HG03521 (cell line): ENCODE data around the gene MLX.
"Not testable (repeated sequence)": the region's sequence is repeated elsewhere in the genome, so short reads cannot be mapped to it uniquely, and the experiment has no call there.

Experiments
- ATAC-seq: cut with Tn5 transposase; IDR thresholded peaks from one replicate; pipeline ENCODE4 v1.9.1; 2021; ENCODE audit warnings: mild to moderate bottlenecking, moderate library complexity; ENCODE audit not compliant: unreplicated experiment

Gene MLX

DNA sequence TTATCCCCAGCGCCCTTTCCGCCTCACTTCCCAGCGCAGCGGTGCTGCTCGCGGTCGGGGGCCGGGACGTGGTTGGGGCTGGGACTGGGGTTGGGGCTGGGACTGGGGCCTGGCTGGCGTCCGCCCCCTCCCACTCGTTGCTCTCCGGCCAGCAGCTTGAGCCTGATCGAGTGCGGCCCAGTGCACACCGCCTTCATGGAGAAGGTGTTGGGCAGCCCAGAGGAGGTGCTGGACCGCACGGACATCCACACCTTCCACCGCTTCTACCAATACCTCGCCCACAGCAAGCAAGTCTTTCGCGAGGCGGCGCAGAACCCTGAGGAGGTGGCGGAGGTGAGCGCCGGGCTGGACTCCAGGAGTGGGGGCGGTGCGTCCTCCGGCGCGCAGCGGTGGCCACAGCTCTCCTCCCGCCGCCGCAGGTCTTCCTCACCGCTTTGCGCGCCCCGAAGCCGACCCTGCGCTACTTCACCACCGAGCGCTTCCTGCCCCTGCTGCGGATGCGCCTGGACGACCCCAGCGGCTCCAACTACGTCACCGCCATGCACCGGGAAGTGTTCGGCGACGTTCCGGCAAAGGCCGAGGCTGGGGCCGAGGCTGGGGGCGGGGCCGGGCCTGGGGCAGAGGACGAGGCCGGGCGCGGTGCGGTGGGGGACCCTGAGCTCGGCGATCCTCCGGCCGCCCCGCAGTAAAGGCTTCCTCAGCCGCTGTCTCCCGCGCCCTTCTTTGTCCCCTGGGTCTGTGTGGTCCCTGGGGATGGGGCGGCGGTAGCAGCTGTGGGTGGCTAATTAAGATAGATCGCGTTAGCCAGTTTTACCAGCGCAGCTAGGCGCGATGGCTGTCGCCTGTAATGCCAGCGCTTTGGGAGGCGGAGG is 12.4 kb upstream of the MLX start:
- ATAC-seq = peak; percentile 74

DNA sequence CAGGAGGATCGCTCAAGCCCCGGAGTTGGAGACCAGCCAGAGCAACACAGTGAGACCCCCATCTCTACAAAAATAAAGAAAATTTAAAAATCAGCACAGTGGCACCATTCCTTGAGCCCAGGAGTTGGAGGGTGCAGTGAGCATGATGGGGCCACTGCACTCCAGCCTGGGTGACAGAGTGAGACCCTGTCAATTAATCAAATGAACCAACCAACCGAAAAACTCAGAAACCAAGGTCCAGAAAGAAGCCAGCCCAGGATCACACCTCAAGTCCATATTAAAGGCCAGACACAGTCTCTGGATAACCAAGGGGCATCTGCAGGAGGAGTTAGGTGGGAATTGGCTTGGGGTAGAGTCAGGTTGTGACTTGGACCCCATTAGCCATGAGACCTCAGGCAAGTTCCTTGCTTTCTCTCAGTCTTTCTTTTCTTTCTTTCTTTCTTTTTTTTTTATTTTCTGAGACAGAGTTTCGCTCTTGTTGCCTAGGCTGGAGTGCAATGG is 11.7 kb upstream of the MLX start:
- ATAC-seq = no peak

DNA sequence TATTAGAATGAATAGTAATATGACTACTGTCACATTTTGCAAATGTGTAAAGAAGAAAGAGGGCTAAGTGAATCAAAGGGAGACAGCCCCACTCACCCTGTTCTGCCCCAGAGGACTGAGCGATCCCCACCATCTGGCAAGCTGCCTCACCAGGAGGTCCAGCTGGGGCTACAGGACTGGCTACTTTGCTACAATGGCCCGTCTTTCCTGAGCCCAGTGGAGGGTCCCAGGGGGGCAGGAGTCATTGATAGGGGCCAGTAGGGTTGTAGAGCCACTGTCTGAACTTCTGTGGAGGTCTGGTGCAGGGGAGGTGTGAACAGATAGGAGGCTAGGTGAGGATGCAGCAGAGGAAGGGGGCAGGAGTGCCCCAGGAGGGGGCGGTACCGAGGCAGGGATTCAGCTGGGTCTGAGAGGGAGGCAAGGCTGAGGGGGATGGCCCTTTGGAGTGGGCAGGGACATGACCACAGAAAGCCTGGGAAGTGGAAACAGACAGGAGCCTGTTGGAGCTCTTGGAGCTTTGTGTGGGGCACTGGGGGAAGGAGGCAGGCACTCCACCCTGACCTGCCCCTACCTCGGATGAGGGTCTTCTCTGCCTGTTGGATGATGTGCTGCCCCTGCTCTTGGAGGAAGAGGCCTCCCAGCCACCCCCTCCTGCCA is 10.8 kb upstream of the MLX start:
- not testable (repeated sequence) for ATAC-seq

DNA sequence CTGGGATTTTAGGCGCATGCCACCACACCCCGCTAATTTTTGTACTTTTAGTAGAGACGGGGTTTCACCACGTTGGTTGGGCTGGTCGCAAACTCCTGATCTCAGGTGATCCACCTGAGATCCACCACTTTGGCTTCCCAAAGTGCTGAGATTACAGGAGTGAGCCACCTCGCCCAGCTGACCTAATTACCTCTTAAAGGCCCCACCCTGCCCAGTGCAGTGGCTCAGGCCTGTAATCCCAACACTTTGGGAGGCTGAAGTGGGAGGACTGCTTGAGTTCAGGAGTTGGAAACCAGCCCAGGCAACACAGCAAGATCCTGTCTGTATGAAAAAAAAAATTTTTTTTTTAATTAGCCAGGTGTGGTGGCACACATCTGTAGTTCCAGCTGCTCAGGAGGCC is 7.8 kb upstream of the MLX start:
- ATAC-seq = no peak

DNA sequence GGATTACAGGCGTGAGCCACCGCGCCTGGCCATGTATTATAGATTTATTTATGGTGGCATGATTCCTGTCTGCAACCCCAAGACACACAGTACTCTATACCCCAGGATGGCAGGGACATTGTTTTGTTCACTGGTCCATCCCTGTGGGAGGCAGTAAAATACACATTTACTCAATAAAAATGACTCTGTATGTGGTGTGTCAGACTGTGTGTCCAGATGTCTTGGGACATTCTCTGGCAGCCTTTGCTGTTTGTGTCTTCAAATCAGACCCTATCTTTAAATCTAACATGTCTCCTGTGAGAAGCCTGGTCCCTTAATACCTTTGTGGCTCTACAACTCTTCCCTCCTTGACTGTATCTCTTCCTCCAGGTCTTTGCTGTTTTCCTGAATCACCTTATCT is 6.7 kb upstream of the MLX start:
- ATAC-seq = no peak

DNA sequence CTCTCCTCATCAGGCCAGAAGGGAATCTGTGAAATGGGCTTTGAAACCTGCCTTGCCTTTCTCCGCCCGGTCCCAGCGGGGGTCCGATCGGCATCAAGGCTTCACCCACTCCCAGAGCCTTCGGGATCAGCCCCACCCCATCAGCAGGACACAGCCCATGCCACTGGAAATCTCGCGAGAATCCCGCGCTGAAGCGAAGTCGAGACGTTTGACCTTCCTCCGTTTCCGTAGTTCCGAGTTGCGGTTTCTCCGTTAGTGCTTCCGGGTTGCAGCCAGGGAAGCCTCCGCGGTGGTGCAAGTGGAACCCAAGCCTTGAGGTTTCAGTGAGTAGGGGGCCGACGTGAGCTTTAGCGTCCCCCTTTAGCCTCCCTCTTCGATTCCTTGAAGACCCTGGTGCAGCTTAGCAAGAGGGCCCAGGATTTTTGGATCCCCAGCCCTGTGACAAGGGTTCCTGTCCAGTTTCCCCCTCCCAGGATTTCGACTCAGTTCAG is 5.0 kb upstream of the MLX start, which contains the start of gene COASY:
COASY (plus strand) TSS at position 252 of the 491 bp plus-strand sequence. CDS start 475 bp downstream, outside the sequence.
- no peak for ATAC-seq

DNA sequence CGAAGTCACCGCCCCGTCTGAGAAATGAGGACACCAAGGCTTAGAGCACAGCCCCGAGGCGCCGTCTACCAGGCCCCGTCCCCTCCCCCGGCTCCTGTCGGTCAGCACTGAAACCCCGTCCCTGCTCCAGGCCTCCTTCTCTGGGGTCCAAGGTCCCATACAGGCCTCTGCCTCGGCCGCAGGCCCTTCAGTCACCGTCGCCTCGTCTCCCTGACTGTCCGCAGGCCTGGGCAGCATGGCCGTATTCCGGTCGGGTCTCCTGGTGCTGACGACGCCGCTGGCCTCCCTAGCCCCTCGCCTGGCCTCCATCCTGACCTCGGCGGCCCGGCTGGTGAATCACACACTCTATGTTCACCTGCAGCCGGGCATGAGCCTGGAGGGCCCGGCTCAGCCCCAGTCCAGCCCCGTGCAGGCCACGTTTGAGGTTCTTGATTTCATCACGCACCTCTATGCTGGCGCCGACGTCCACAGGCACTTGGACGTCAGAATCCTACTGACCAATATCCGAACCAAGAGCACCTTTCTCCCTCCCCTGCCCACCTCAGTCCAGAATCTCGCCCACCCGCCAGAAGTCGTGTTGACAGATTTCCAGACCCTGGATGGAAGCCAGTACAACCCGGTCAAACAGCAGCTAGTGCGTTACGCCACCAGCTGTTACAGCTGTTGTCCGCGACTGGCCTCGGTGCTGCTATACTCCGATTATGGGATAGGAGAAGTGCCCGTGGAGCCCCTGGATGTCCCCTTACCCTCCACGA is 4.3 kb upstream of the MLX start:
- ATAC-seq = no peak

DNA sequence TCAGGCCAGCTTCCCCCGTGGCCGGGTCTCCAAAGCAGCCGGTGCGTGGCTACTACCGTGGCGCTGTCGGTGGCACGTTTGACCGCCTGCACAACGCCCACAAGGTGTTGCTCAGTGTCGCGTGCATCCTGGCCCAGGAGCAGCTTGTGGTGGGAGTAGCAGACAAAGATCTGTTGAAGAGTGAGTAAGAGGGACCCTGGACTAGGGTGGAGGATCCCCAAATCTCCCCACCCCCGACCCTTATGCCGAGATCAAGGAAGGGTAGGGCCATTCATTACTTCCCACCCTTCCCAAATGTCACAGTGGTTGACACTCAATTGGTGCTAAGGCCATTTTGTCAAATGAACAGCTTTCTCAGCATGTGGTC is 3.8 kb upstream of the MLX start:
- ATAC-seq = no peak

DNA sequence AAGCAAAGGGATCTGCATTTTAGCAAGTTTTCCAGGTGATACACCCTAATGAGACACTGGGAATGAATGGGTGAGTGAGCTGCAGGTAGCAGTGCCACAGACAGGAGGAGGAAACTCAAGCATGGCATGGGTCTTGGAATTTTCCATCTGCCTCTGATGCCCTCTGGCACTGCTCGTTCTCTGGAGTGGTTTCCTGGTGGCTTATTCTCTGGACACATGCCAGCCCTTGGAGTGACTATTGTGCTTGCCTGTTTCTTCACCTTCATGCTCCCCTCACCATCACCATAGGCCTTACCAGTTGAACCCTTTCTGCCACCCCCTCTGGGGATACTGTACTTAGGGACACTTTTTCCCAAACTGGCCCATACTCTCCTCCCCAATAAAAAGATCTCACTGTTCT is 3.4 kb upstream of the MLX start:
- ATAC-seq = no peak

DNA sequence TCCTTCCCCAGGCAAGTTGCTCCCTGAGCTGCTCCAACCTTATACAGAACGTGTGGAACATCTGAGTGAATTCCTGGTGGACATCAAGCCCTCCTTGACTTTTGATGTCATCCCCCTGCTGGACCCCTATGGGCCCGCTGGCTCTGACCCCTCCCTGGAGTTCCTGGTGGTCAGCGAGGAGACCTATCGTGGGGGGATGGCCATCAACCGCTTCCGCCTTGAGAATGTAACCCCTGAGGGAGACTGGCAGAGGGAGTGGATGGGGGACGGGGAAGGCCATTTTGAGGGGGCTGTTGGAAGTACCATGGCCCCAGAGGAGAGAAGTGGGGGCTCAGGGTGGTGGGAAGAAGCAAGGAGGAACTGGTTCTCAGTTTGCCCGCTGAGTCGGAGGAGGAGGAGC is 3.0 kb upstream of the MLX start:
- no peak for ATAC-seq

DNA sequence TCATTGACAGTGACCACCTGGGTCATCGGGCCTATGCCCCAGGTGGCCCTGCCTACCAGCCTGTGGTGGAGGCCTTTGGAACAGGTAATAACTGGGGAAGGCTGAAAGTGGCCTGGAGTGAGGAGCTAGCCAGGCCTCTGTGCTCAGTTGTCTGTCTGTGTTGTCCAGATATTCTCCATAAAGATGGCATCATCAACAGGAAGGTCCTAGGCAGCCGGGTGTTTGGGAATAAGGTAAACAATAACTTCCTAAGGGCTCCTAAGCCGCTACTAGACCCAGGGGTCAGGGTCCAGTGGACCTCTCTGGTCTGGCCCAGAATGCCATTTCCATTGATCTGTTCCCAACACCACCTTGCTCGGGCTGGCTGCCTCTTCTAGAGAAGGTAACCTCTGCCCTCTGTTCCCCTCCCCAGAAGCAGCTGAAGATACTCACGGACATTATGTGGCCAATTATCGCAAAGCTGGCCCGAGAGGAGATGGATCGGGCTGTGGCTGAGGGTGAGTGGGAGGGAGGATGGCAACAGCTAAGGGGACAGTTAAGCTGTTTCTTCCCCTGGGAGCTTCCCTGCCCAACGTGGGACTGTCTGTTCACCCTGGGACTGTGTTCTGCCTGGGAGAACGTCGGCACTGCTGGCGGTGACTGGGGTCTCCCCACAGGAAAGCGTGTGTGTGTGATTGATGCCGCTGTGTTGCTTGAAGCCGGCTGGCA is 1.9 kb upstream of the MLX start:
- ATAC-seq = no peak

DNA sequence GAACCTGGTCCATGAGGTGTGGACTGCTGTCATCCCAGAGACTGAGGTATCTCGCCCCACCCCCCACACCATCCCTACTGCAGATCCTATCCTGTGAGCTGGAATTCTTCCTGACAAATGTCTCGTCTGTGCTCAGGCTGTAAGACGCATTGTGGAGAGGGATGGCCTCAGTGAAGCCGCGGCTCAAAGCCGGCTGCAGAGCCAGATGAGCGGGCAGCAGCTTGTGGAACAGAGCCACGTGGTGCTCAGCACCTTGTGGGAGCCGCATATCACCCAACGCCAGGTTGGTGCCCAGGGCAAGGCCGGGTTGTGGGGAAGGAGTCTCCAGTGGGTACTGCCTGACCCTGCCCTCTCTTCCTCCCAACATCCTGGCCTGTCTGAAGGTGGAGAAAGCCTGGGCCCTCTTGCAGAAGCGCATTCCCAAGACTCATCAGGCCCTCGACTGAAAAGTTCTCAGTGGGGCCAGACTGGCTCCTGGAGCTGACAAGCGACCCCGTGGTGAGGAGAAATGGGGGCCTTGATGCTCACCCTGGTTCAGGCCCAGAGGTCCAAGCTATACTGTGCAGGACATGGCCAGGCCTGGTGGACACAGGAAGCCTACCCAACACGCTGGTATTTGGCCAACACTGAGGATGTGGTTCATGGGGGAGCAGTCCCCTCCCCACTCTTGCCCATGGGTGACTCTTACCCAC is 1.2 kb upstream of the MLX start:
- no peak for ATAC-seq

DNA sequence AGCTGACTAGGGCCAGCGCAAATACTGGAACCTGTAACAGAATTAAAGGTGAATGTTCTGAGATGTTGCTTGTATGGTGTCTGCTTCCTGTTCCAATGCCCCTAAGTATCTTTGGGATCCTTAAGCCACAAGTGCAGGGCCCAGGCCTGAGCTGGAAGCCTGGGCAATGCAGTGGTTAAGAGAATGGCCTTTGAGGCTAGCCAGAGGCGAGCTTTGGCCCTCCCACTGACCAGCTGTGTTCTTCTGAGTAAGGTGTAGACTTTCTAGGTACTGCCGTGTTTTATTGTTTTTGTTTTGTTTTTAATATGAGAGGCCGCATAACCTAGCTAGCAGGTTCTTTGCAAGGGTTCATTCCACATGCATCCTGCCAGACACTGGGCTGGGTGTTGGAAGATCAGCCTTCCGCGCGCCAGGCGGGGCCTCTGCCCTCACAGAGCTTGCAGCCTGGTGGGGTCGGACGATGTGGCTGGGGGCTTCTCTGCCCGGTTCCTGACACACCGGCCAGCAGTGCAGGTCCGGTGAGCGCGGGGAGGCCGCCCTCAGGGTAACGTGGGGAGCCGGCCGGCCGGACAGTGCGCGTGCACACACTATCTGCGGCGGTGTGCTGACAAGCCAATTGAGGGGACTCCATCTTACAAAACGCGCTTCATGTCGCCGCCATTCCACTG is 551 bp upstream of the MLX start:
- no peak for ATAC-seq

DNA sequence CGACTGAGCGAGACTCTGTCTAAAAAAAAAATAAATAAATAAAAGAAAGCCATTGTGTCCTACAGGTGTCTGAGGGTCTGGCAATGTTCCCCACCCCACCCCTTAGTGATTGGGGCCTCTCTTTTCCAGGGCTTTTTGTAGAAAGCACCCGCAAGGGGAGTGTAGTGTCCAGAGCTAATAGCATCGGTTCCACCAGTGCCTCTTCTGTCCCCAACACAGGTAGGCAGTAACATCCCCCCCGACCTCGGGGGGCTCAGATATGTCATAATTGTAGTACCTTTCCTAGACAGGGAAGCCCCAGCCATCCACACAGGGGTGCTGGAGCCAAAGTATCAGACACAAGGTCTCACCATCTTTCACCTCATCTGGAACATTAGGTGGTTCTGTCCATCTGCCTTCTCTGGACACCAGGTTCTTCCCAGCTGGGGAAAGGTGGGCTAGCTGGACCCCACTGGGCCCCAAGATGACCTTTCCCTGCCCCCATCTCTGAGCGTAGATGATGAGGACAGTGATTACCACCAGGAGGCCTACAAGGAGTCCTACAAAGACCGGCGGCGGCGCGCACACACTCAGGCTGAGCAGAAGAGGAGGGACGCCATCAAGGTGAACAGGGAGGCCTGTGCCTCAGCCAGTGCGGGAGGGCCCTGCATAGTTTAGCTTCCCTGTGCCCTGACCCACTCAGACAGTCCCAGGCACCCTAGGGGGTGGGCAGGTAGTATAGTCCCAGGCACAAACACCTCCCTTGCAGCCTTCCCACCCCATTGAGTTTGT is 1.6 kb downstream of the MLX start:
- ATAC-seq = no peak

DNA sequence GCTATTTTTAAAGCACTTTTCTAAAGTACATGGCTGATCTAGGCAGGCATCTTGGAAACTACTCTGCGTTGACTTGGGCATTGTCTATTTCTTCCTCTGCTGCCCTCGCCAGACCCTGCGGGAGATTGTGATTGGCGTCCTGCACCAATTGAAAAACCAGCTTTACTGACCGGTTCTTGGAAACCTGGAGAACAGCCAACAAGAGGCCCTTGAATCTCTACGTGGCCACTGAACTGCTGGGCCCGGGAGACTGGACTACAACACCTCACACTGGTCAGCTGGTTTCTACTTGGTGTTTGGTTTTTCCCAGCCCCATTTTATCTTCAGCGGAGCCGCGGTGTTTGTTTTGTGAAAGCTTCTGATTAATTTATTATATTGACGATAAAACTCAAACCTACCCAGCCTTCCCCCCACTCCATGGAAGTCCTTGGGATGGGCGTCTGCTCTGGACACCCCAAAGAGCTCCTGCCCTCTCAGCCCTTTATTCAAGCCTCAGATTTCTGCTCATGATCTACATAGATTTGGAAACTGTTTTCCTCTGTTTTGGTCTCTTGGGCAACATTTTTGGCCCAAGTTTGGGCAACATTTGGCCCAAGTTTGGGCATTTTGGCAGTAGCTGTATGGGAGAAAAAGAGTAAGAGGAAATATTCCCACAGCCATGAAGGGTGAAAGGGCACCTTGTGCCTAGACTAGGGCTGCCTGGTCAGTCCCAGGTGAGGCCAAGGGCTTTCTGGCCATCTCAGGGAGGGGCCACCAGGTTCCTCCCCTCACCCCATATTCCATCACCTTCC is 4.7 kb downstream of the MLX start:
- ATAC-seq = no peak

DNA sequence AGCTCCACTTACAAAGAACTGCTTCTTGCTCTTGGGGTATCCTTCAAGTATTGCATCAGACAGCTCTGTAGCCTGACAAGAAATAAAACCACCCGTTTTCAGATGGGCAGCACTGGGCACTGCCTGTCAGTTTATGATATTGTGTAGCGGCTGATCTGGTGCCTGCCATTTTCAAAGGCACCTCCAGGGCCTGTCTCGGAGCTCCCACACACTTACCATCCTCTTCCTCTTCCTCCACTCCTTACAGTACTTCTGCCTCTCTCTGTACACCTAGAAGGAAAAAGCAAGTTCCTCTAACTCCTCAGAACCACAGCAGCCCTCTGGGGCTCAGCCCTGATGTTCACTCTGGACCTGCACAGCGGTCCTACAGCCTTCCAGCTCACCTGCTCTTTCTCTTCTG is 6.2 kb downstream of the MLX start:
- ATAC-seq = no peak

DNA sequence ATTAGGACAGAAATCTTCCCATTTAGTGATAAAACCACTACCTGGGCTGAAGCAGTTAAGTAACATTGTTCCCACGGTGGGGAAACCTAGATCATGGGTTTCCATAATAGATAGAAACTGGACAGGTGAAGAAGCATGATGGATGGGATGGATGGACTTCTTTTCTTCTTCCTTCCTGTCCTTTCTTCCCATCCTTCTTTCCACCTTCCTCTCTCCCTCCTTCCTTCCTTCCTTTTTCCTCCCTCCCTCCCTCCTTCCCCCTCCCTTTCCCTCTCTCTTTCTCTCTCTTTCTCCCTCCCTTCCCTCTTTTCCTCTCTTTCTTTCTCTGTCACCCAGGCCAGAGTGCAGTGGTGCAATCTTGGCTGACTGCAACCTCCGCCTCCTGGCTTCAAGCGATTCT is 7.6 kb downstream of the MLX start:
- no peak for ATAC-seq

DNA sequence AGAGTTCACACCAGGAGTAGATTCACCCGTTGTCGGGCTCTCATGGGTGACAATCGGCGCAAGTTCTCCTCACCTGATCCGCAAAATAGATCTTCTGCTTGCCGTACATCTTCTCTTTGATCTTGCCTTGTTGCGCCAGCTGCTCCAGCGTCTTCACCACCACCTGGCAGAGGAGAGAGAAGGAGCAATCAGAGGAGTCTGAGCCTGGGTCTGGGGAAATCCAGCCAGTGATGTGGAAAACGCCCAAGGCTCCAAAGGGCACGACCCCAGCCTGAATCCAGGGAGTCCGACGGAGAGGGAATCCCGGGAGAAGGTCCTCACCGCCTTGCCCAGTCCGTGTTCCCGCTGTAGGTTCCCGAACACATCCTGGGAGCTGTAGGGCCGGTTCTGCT is 10.2 kb downstream of the MLX start:
- no peak for ATAC-seq
